Skeletal muscle tissue (tissue), 4 donors: ENCODE results near the gene DDX10. TPM values are rescaled to one million over a fixed set of nuclear protein-coding genes. Genes with fewer than 3 reads are reported as not detected.

Experiments
- H3K27ac ChIP-seq: one replicate; pipeline ENCODE4 v1.7.0; 2013; ENCODE audit warnings: mild to moderate bottlenecking, low read depth, low read length, inconsistent platforms
- H3K27me3 ChIP-seq, 3 donors: one replicate each; pipeline ENCODE4 v1.7.0; 2013; ENCODE audit warnings: low read length in 3 of 3; ENCODE audit not compliant: control insufficient read depth in 3 of 3, insufficient read depth in 3 of 3
- H3K36me3 ChIP-seq, 3 donors: one replicate each; pipeline ENCODE4 v1.7.0; 2013; ENCODE audit warnings: low read length in 3 of 3; ENCODE audit not compliant: control insufficient read depth in 3 of 3, insufficient read depth in 3 of 3
- H3K4me1 ChIP-seq, 3 donors: one replicate each; pipeline ENCODE4 v1.7.0; 2013; ENCODE audit warnings: low read length in 3 of 3, mild to moderate bottlenecking in 3 of 3; ENCODE audit not compliant: control insufficient read depth in 3 of 3, insufficient read depth in 3 of 3
- H3K4me3 ChIP-seq, 3 donors: one replicate each; pipeline ENCODE4 v1.7.0; 2013; ENCODE audit warnings: low read length in 3 of 3
- H3K9ac ChIP-seq, 3 donors: one replicate each; pipeline ENCODE4 v1.7.0; 2013; ENCODE audit warnings: low read length in 3 of 3, mild to moderate bottlenecking in 3 of 3, moderate library complexity in 2 of 3, low read depth in 1 of 3
- H3K9me3 ChIP-seq, 3 donors: one replicate each; pipeline ENCODE4 v1.7.0; 2013; ENCODE audit warnings: low read length in 3 of 3; ENCODE audit not compliant: control insufficient read depth in 3 of 3
- total RNA-seq: library from RNA; depleted of rRNA; stranded (reverse); fragments of >200 nt; gene quantifications from one replicate; pipeline ENCODE4 v1.2.3, GENCODE V29; 2014
- donor health status: Osteomylitis.

Gene DDX10
- total RNA-seq, 1 donor from 2014 or later = 19.3 TPM

DNA sequence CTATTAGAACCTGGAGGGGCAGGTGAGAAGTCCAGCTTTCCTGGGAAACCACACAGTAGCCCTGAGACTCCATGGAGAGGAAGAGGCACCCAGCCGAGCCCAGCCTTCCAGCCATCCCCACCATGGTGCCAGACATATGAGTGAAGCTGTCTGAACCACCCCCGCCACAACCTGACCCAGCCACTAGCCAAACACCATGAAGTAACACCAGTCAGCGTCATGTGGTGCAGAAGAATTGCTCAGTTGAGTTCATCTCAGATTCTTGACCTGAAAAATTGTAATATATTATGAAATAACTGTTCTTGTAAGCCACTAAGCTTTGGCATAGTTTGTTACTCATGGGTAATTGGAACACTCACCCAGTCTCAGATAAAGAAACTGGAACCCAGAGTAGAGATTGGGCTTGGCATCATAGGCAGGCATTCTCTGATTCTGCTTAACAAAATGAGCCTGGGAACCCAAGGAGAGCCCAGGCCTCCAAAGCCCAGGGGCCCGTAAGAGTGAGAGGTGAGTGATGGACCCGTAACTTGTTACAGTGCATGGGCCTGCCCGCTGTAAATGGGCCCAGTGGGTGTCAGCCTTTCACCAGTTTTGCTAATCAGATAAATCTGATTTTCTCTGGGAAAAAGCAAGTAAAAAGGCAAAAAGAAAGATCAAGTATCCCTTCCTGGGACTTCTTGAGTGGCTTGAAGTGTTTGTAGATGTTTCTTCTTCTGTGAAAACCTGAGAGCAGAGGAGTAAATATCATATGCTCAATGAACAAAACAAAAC, 305.5 kb downstream of the DDX10 start:
- peaks cover 13 to 21% (median 14%) of the 10 kb centered on the region in 3 donors for H3K4me1 ChIP-seq
- H3K4me3 ChIP-seq = no peak overlapping the region
- no peak overlapping the region for H3K27ac ChIP-seq
- no peaks in the 10 kb centered on the region for H3K9me3 ChIP-seq
- H3K36me3 ChIP-seq = no peaks in the 10 kb centered on the region
- no peaks in the 10 kb centered on the region for H3K27me3 ChIP-seq
- H3K9ac ChIP-seq = no peak overlapping the region

DNA sequence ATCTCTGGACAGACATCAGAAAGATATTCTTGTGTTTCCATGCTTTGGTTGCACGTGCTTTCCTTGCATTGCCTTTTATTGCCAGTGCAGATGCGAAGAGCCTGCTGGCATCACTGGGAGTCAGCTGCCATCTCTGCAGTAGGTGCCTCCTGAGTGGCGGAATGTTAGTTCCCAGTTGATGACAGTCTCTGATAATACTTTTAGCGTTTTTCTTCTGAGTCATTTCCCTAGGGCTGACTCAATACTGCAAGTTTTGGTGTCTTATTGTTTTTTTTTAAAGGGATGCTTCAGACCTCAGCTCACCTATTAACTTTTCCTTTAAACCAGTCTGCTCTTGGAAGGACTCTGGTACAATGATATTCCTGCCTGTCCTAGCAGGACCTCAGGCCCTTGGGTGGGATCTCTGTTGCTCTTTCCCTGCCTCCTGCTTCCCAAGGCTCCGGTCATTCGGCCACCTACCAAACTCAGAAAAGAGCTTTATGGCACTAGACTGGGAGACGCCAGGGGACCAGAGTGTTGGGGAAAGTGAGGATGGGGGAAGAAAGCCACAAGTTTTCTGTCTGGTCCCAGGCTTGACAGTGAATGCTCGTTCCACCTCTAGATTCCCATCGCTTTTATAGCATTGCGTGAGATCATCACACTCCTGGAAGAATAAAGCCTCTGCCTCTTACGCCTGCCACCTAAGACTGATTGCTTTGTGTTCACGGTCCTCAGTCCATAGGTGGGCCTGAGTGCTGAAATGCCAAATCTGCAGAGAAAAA, 308.7 kb downstream of the DDX10 start:
- no peak overlapping the region for H3K27ac ChIP-seq
- no peak overlapping the region for H3K9ac ChIP-seq
- peaks cover 0 to 2% (median 0%) of the 10 kb centered on the region in 3 donors for H3K4me1 ChIP-seq
- H3K36me3 ChIP-seq = no peaks in the 10 kb centered on the region
- H3K27me3 ChIP-seq = no peaks in the 10 kb centered on the region
- no peaks in the 10 kb centered on the region for H3K9me3 ChIP-seq
- no peak overlapping the region for H3K4me3 ChIP-seq

DNA sequence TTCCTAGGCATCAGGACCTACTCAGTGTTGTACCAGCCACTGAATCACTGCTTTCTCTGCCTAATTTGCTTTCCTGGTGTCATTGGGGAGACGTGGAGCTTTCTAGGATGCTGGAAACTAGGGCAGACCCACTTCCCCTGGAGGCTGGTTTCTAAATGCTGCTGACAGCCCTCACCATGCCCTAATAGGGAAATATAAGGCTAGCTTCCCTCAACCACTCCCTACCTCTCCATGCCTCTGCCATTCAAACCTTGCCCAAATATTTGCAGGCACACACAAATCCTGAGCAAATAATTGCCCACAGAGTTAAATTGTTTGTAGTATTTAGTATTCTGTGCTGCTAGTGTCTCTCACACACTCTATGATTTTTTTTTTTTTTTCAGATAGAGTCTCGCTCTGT, 310.2 kb downstream of the DDX10 start:
- Histone ChIP-seq H3K27ac (no peak overlapping the region), H3K4me1 (peaks cover 0 to 2% (median 0%) of the 10 kb centered on the region in 3 donors), H3K27me3 (no peaks in the 10 kb centered on the region), H3K4me3 (no peak overlapping the region), H3K36me3 (no peaks in the 10 kb centered on the region), H3K9ac (no peak overlapping the region), H3K9me3 (no peaks in the 10 kb centered on the region)

DNA sequence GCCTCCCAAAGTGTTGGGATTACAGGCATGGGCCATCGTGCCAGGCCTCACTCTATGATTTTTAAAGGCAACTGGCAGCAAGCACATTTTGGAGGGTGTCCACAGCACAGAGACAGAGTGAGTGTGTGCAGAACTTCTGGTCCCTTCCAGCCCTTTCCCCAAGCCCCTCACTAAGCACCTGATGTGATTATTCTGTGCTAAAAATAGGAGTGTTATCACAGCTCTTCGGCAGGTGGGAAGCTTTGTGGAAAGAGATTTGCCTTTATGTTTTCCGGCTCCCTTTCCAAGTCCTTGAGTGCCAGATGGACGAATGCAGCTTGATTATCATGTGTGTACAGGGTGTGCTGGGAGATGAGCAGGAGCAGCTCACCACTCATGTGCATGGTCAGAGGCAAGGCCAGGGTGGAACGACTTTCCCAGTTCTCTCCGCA, 310.8 kb downstream of the DDX10 start:
- Histone ChIP-seq H3K4me1 (peaks cover 0 to 2% (median 0%) of the 10 kb centered on the region in 3 donors), H3K9me3 (no peaks in the 10 kb centered on the region), H3K36me3 (no peaks in the 10 kb centered on the region), H3K27me3 (no peaks in the 10 kb centered on the region), H3K9ac (no peak overlapping the region), H3K27ac (no peak overlapping the region), H3K4me3 (no peak overlapping the region)

DNA sequence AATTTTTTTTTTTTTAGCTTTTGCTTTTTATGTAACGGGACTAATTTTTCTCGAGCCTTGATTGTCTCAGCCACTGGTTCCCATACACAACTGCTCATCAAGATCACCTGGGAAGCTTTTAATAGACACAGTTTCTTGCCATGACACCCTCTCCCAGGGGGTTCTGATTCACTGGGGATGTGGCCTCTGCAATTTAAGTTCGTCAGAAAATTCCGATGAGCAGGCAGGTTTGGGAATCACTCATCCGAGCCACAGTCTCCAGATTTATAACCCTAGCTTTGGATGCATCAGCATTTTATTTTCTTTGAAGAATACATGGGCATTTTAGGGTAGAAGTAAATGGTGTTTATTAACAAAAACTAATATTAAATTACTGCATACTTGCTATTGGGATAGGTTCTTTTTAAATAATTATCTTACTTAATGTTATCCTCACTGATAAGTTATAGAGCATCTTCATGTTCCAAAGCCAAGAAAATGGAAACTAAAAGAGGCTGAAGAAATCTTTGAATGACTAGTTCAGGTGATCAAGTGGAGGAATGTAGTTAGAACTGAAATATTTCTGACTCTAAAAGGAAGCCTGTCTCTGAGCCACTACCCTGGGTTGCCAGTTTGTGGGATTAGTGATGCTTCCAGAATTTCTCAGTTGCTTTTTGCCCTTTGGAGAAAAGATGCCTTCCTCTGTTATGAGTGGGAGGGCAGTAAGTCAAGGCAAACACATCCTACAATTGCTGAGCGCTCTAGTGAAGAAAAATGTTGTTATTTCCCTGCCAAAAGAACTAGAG, 319.0 kb downstream of the DDX10 start:
- H3K27ac ChIP-seq = no peak overlapping the region
- no peaks in the 10 kb centered on the region for H3K36me3 ChIP-seq
- no peak overlapping the region for H3K9ac ChIP-seq
- no peak overlapping the region for H3K4me3 ChIP-seq
- no peaks in the 10 kb centered on the region for H3K9me3 ChIP-seq
- H3K4me1 ChIP-seq = no peaks in the 10 kb centered on the region
- H3K27me3 ChIP-seq = no peaks in the 10 kb centered on the region

DNA sequence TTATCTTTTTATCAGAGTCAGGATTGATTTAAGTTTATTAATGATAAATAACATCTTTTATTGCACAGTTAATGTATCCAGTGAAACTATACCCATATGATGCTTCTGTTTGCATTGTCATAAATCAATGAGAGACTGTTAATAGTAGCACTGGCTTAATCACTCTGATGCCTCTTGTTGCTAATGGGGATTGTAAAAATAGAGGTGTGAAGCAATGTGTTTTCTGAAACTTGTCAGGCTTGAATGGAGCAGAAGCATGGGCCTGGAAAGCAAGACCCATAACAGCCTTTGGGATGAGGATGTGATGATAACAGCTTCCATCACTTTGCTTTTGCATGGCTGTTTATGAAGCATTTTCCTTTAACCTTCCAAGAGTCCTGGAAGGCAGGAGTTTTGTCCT, 319.7 kb downstream of the DDX10 start:
- H3K4me1 ChIP-seq = no peaks in the 10 kb centered on the region
- H3K9me3 ChIP-seq = no peaks in the 10 kb centered on the region
- no peaks in the 10 kb centered on the region for H3K27me3 ChIP-seq
- H3K27ac ChIP-seq = no peak overlapping the region
- no peaks in the 10 kb centered on the region for H3K36me3 ChIP-seq
- no peak overlapping the region for H3K4me3 ChIP-seq
- H3K9ac ChIP-seq = no peak overlapping the region

DNA sequence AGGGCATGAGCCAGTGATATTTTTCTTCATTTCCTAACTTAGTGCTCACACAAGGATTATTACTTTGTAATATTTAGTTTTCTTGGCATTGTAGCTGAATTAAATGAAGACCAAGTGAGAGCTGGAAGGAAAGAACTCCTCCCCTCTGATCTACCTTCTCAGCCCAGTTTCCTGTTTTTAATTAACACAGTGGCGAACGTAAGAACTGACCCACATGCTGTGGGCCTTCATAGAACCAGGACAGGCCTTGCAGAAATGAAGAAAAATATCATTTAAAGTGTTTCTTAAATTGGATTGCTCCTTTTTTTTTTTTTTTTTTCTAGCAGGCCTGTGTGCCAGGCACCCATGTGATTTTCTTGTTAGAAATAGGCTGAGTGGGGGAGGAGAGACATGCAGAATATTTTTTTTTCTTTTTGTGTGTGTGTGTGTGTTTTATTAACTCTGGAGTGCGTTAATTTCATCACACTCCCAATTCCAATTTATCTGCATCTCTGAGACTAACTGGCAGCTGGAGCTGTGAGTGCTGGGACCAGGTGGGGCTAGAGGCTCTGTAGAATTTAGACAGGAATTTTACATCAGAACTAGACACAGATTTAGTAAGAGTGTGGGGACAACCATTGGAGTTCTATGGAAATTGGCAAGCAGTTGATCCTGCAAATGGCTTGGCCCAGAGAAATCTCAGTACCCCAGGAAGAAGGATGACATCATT, 320.5 kb downstream of the DDX10 start:
- H3K36me3 ChIP-seq = no peaks in the 10 kb centered on the region
- H3K4me1 ChIP-seq = no peaks in the 10 kb centered on the region
- H3K27me3 ChIP-seq = no peaks in the 10 kb centered on the region
- H3K4me3 ChIP-seq = no peak overlapping the region
- no peaks in the 10 kb centered on the region for H3K9me3 ChIP-seq
- no peak overlapping the region for H3K9ac ChIP-seq
- H3K27ac ChIP-seq = no peak overlapping the region

DNA sequence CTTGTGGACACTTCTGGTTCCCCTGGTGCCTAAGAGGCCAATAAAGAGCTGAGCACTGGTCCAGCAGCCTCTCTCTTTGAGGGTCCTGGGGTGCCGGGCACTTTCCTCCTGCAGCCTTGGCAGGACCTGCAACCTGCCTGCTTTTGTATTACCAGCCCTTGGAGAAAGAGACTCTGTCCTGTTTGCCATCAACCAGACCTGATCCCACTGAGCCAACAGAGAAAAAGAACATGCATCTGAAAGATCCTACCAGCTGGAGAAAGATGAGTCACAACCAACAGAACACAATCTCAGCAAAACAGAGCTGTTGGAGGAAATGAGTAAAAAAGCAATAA, 321.0 kb downstream of the DDX10 start:
- Histone ChIP-seq H3K4me1 (no peaks in the 10 kb centered on the region), H3K27me3 (no peaks in the 10 kb centered on the region), H3K9me3 (no peaks in the 10 kb centered on the region), H3K9ac (no peak overlapping the region), H3K27ac (no peak overlapping the region), H3K36me3 (no peaks in the 10 kb centered on the region), H3K4me3 (no peak overlapping the region)
